HG02973 (cell line): Measurements from ENCODE around the gene CBARP.
A peak's percentile ranks its signal among the peaks of the same experiment; 100 is the strongest.

ENCODE experiments used
- ATAC-seq: cut with Tn5 transposase; IDR thresholded peaks from one replicate; pipeline ENCODE4 v1.9.1; 2021; ENCODE audit warnings: moderate library complexity; ENCODE audit not compliant: unreplicated experiment

Gene CBARP

GRCh38 chr19:1266129-1266915 is 28.5 kb upstream of the CBARP start:
- peak; percentile 21 for ATAC-seq

GRCh38 chr19:1265615-1266128 is 27.9 kb upstream of the CBARP start:
- ATAC-seq: no peak

- no peak for ATAC-seq
Observed at GRCh38 chr19:1264801-1265614, 27.2 kb upstream of the CBARP start.

- no peak for ATAC-seq
Observed at GRCh38 chr19:1263188-1263587, 25.4 kb upstream of the CBARP start.

GRCh38 chr19:1262623-1263123 is 24.9 kb upstream of the CBARP start:
- ATAC-seq: no peak

- no peak for ATAC-seq
Observed at GRCh38 chr19:1261798-1262622, 24.2 kb upstream of the CBARP start.

- no peak for ATAC-seq
Observed at GRCh38 chr19:1261538-1261797, 23.7 kb upstream of the CBARP start.

- peak; percentile 46 for ATAC-seq
Observed at GRCh38 chr19:1260749-1261537, 23.1 kb upstream of the CBARP start.

GRCh38 chr19:1259876-1260748 is 22.3 kb upstream of the CBARP start:
- ATAC-seq: no peak

- ATAC-seq: peak; percentile 28
Observed at GRCh38 chr19:1259206-1259875, 21.5 kb upstream of the CBARP start.

- no peak for ATAC-seq
Observed at GRCh38 chr19:1258707-1259205, 21.0 kb upstream of the CBARP start.

GRCh38 chr19:1258163-1258492 is 20.3 kb upstream of the CBARP start:
- no peak for ATAC-seq

- no peak for ATAC-seq
Observed at GRCh38 chr19:1257475-1258162, 19.8 kb upstream of the CBARP start.

GRCh38 chr19:1256646-1257474 is 19.1 kb upstream of the CBARP start:
- ATAC-seq: no peak

GRCh38 chr19:1255186-1256161 is 17.7 kb upstream of the CBARP start:
- ATAC-seq: no peak

- no peak for ATAC-seq
Observed at GRCh38 chr19:1254530-1255185, 16.9 kb upstream of the CBARP start.
